ENCODE measurements around the gene SPHKAP.

SPHKAP gene

GRCh38 chr2:228105526-228106250 lies 75.8 kb downstream of the SPHKAP start:
- Histone ChIP-seq H3K79me2 (ENCODE audit: insufficient read depth, low read length) (no peaks in the 10 kb centered on the region), H3K4me3 (ENCODE audit: low read depth, low read length, poor library complexity, severe bottlenecking) (no peak overlapping the region), H3K27me3 (ENCODE audit: insufficient read depth, low read length) (no peaks in the 10 kb centered on the region), H3K4me2 (ENCODE audit: low read length) (no peak overlapping the region), H3K27ac (ENCODE audit: low read depth, low read length, poor library complexity, severe bottlenecking) (no peak overlapping the region), H3K9me3 (ENCODE audit: low read length) (no peaks in the 10 kb centered on the region), H4K20me1 (ENCODE audit: insufficient read depth, low read length) (no peaks in the 10 kb centered on the region), H2AFZ (ENCODE audit: low read length) (no peak overlapping the region), H3F3A (ENCODE audit: insufficient read depth, low read length) (no peaks in the 10 kb centered on the region), H3K9me2 (ENCODE audit: low read depth, low read length) (no peaks in the 10 kb centered on the region), H3K4me1 (ENCODE audit: insufficient read depth, low read length, severe bottlenecking) (no peaks in the 10 kb centered on the region), H3K36me3 (ENCODE audit: insufficient read depth, low read length) (no peaks in the 10 kb centered on the region), H3K9ac (ENCODE audit: low read length) (no peak overlapping the region)
- TF ChIP-seq CTCF (IDR thresholded peaks at IDR 0.05; ENCODE audit: low read length) (no peak), EZH2 (IDR thresholded peaks at IDR 0.05; ENCODE audit: borderline replicate concordance, low read length) (no peak)

GRCh38 chr2:228104215-228104614 lies 77.3 kb downstream of the SPHKAP start:
- no peaks in the 10 kb centered on the region for H4K20me1 ChIP-seq (ENCODE audit: insufficient read depth, low read length)
- no peaks in the 10 kb centered on the region for H3K9me3 ChIP-seq (ENCODE audit: low read length)
- no peaks in the 10 kb centered on the region for H3K4me1 ChIP-seq (ENCODE audit: insufficient read depth, low read length, severe bottlenecking)
- no peak overlapping the region for H3K4me2 ChIP-seq (ENCODE audit: low read length)
- TF ChIP-seq EZH2 (IDR thresholded peaks at IDR 0.05; ENCODE audit: borderline replicate concordance, low read length) (no peak), CTCF (IDR thresholded peaks at IDR 0.05; ENCODE audit: low read length) (no peak)
- H3K36me3 ChIP-seq (ENCODE audit: insufficient read depth, low read length), result no peaks in the 10 kb centered on the region
- no peak overlapping the region for H3K4me3 ChIP-seq (ENCODE audit: low read depth, low read length, poor library complexity, severe bottlenecking)
- H3K79me2 ChIP-seq (ENCODE audit: insufficient read depth, low read length), result no peaks in the 10 kb centered on the region
- H3F3A ChIP-seq (ENCODE audit: insufficient read depth, low read length), result no peaks in the 10 kb centered on the region
- H2AFZ ChIP-seq (ENCODE audit: low read length), result no peak overlapping the region
- no peak overlapping the region for H3K9ac ChIP-seq (ENCODE audit: low read length)
- no peaks in the 10 kb centered on the region for H3K27me3 ChIP-seq (ENCODE audit: insufficient read depth, low read length)
- H3K9me2 ChIP-seq (ENCODE audit: low read depth, low read length), result no peaks in the 10 kb centered on the region
- no peak overlapping the region for H3K27ac ChIP-seq (ENCODE audit: low read depth, low read length, poor library complexity, severe bottlenecking)

GRCh38 chr2:228103379-228103778 lies 78.1 kb downstream of the SPHKAP start:
- no peaks in the 10 kb centered on the region for H3K36me3 ChIP-seq (ENCODE audit: insufficient read depth, low read length)
- no peaks in the 10 kb centered on the region for H4K20me1 ChIP-seq (ENCODE audit: insufficient read depth, low read length)
- H3K4me2 ChIP-seq (ENCODE audit: low read length), result no peak overlapping the region
- no peak overlapping the region for H3K9ac ChIP-seq (ENCODE audit: low read length)
- TF ChIP-seq EZH2 (IDR thresholded peaks at IDR 0.05; ENCODE audit: borderline replicate concordance, low read length), result no peak
- TF ChIP-seq CTCF (IDR thresholded peaks at IDR 0.05; ENCODE audit: low read length), result no peak
- no peaks in the 10 kb centered on the region for H3K79me2 ChIP-seq (ENCODE audit: insufficient read depth, low read length)
- no peaks in the 10 kb centered on the region for H3K9me3 ChIP-seq (ENCODE audit: low read length)
- no peaks in the 10 kb centered on the region for H3K4me1 ChIP-seq (ENCODE audit: insufficient read depth, low read length, severe bottlenecking)
- H3K27me3 ChIP-seq (ENCODE audit: insufficient read depth, low read length), result no peaks in the 10 kb centered on the region
- no peaks in the 10 kb centered on the region for H3F3A ChIP-seq (ENCODE audit: insufficient read depth, low read length)
- no peak overlapping the region for H2AFZ ChIP-seq (ENCODE audit: low read length)
- H3K4me3 ChIP-seq (ENCODE audit: low read depth, low read length, poor library complexity, severe bottlenecking), result no peak overlapping the region
- H3K9me2 ChIP-seq (ENCODE audit: low read depth, low read length), result no peaks in the 10 kb centered on the region
- no peak overlapping the region for H3K27ac ChIP-seq (ENCODE audit: low read depth, low read length, poor library complexity, severe bottlenecking)
